Hepatocyte (in vitro differentiated cells): ENCODE measurements around the gene SLC27A4. TPM values are rescaled to one million over a fixed set of nuclear protein-coding genes. Genes with fewer than 3 reads are reported as not detected.

Experiments
- DNase-seq: peaks from one replicate; pipeline ENCODE4 v3.0.0-alpha.2; 2016; ENCODE audit warnings: low spot score
- H2AFZ ChIP-seq: fragments of 200-600 bp; sonication (generic); 2 replicates; pipeline ENCODE4 v1.6.0; 2016; ENCODE audit warnings: antibody characterized with exemption, mild to moderate bottlenecking
- H3K27ac ChIP-seq: fragments of 200-600 bp; sonication (generic); 2 replicates; pipeline ENCODE4 v1.5.1; 2016; ENCODE audit warnings: mild to moderate bottlenecking
- H3K27me3 ChIP-seq: fragments of 200-600 bp; sonication (generic); 2 replicates; pipeline ENCODE4 v1.6.1; 2016
- H3K36me3 ChIP-seq: fragments of 200-600 bp; sonication (generic); replicated peaks from 2 replicates; pipeline ENCODE4 v1.5.1; 2016; ENCODE audit warnings: low read depth; ENCODE audit not compliant: insufficient read depth
- H3K4me1 ChIP-seq: fragments of 200-600 bp; sonication (generic); 2 replicates; pipeline ENCODE4 v1.5.1; 2016; ENCODE audit warnings: mild to moderate bottlenecking, moderate library complexity; ENCODE audit not compliant: insufficient read depth
- H3K4me2 ChIP-seq: fragments of 200-600 bp; sonication (generic); 2 replicates; pipeline ENCODE4 v1.6.0; 2016
- H3K4me3 ChIP-seq: fragments of 200-600 bp; sonication (generic); 2 replicates; pipeline ENCODE4 v1.5.1; 2016; ENCODE audit warnings: mild to moderate bottlenecking
- H3K79me2 ChIP-seq: fragments of 200-600 bp; sonication (generic); 2 replicates; pipeline ENCODE4 v1.6.0; 2017; ENCODE audit warnings: mild to moderate bottlenecking
- H3K9me2 ChIP-seq: fragments of 200-600 bp; sonication (generic); replicated peaks from 2 replicates; pipeline ENCODE4 v1.6.0; 2017; ENCODE audit warnings: mild to moderate bottlenecking; ENCODE audit not compliant: insufficient read depth
- H3K9me3 ChIP-seq: fragments of 200-600 bp; sonication (generic); 2 replicates; pipeline ENCODE4 v1.5.1; 2016; ENCODE audit warnings: low read depth, mild to moderate bottlenecking
- H4K20me1 ChIP-seq: fragments of 200-600 bp; sonication (generic); 2 replicates; pipeline ENCODE4 v1.6.0; 2016; ENCODE audit warnings: mild to moderate bottlenecking; ENCODE audit not compliant: insufficient read depth, poor library complexity, severe bottlenecking
- CTCF ChIP-seq: fragments of 200-600 bp; sonication (generic); IDR thresholded peaks from 2 replicates; pipeline ENCODE4 v1.5.1; 2016; ENCODE audit warnings: antibody characterized with exemption, mild to moderate bottlenecking; ENCODE audit not compliant: poor library complexity
- EZH2 ChIP-seq: fragments of 200-600 bp; sonication (generic); IDR thresholded peaks from 2 replicates; pipeline ENCODE4 v1.6.1; 2016; ENCODE audit warnings: antibody characterized with exemption, mild to moderate bottlenecking, borderline replicate concordance
- EZH2phosphoT487 ChIP-seq: fragments of 200-600 bp; sonication (generic); IDR thresholded peaks from one replicate; pipeline ENCODE4 v1.6.1; 2018; ENCODE audit warnings: antibody characterized with exemption, mild to moderate bottlenecking, low read depth, moderate library complexity; ENCODE audit not compliant: unreplicated experiment, severe bottlenecking
- WGBS: methylation state at CpG from one replicate; pipeline ENCODE4 v1.1.6; 2016; ENCODE audit warnings: low lambda C conversion rate; ENCODE audit errors: missing lambda C conversion rate; 5-methylcytosine and 5-hydroxymethylcytosine counted together
- polyA plus RNA-seq: library from polyadenylated mRNA; unstranded; fragments of >200 nt; fragmentation: Nextera tagmentation; extraction: Ambion mirVana; gene quantifications from 2 replicates; pipeline ENCODE4 v1.2.1, GENCODE V29; 2016
- total RNA-seq: library from RNA; depleted of rRNA; stranded (reverse); fragments of >200 nt; gene quantifications from 2 replicates; pipeline ENCODE4 v1.2.3, GENCODE V29; 2014

The SLC27A4 gene
- total and polyA plus RNA-seq, 2 experiments from 2014 or later, result 21.9 to 23.4 TPM

DNA sequence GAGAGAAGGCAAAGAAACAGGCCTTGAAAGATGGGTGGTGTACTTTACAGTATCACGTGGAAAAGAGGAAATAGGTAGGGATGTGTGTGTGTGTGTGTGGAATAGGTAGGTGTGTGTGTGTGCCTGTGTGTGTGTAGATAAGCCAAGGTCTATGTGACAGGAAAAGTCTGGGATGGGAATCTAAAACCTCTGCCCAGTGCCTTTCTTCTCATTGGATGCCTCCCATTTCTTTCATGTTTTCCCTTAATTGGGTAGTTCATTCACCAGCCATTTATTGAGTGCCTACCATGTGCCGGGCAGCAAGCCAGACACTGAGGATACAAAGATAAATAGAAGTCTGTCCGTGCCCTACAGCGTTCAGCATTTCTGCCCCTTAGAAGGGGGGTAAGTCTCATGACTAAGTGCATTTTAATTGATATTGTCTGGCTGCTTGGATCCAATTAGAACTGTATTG, 31.9 kb downstream of the SLC27A4 start:
- H3K79me2 ChIP-seq, result peaks cover 68% of the 10 kb centered on the region
- peak overlapping the region; percentile 80 for H3K4me2 ChIP-seq
- no peak overlapping the region for H2AFZ ChIP-seq
- no peaks in the 10 kb centered on the region for H3K27me3 ChIP-seq
- no peaks in the 10 kb centered on the region for H3K9me2 ChIP-seq
- peaks cover 7% of the 10 kb centered on the region for H3K4me1 ChIP-seq
- WGBS, result 74% methylated on average over 4 of the region's 4 CpGs
- peak overlapping the region; percentile 89 for H3K27ac ChIP-seq
- H3K36me3 ChIP-seq, result no peaks in the 10 kb centered on the region
- peaks cover 6% of the 10 kb centered on the region for H4K20me1 ChIP-seq
- TF ChIP-seq EZH2, result no peak
- no peaks in the 10 kb centered on the region for H3K9me3 ChIP-seq
- H3K4me3 ChIP-seq, result peak overlapping the region; percentile 52
- no peak for DNase-seq

- Histone ChIP-seq H3K4me1 (peaks cover 7% of the 10 kb centered on the region), H4K20me1 (peaks cover 6% of the 10 kb centered on the region), H3K27ac (peak overlapping the region; percentile 89), H3K4me3 (no peak overlapping the region), H3K36me3 (no peaks in the 10 kb centered on the region), H3K4me2 (peak overlapping the region; percentile 80), H2AFZ (no peak overlapping the region), H3K9me2 (no peaks in the 10 kb centered on the region), H3K79me2 (peaks cover 71% of the 10 kb centered on the region), H3K27me3 (no peaks in the 10 kb centered on the region), H3K9me3 (no peaks in the 10 kb centered on the region)
- DNase-seq, result no peak
- TF ChIP-seq CTCF (no peak), EZH2 (no peak), EZH2phosphoT487 (no peak)
- 83% methylated on average over 1 of the region's 1 CpG for WGBS
Observed at GRCh38 chr9:128372784-128373183, 32.5 kb downstream of the SLC27A4 start.

GRCh38 chr9:128374221-128374675, 33.9 kb downstream of the SLC27A4 start:
- TF ChIP-seq EZH2, result no peak
- TF ChIP-seq EZH2phosphoT487, result no peak
- no peak for TF ChIP-seq CTCF
- H3K36me3 ChIP-seq, result no peaks in the 10 kb centered on the region
- no peaks in the 10 kb centered on the region for H3K9me2 ChIP-seq
- H3K9me3 ChIP-seq, result no peaks in the 10 kb centered on the region
- 96% methylated on average over 9 of the region's 9 CpGs for WGBS
- H3K27me3 ChIP-seq, result no peaks in the 10 kb centered on the region
- H3K4me2 ChIP-seq, result no peak overlapping the region
- peaks cover 69% of the 10 kb centered on the region for H3K79me2 ChIP-seq
- no peak for DNase-seq
- no peak overlapping the region for H2AFZ ChIP-seq
- H4K20me1 ChIP-seq, result peaks cover 6% of the 10 kb centered on the region
- H3K27ac ChIP-seq, result no peak overlapping the region
- no peak overlapping the region for H3K4me3 ChIP-seq
- peaks cover 7% of the 10 kb centered on the region for H3K4me1 ChIP-seq

DNA sequence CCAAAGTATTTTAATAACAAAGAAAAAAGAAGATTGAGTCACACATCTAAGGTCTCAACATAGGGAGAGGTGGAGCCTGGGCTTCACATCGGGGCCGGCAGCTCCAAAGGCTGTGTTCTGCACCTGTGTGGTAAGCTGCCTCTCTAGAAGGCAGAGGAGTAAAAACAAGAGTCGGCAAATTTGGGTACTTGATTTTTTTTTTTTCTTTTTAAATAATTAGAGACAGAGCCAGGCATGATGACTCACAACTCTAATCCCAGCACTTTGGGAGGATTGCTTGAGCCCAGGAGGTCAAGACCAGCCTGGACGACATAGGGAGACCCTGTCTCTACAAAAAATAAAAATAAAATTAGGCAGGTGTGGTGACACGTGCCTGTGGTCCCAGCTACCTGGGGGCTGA, 35.5 kb downstream of the SLC27A4 start:
- Histone ChIP-seq H3K36me3 (no peaks in the 10 kb centered on the region), H3K79me2 (peaks cover 61% of the 10 kb centered on the region), H3K27ac (no peak overlapping the region), H2AFZ (no peak overlapping the region), H3K4me2 (no peak overlapping the region), H3K27me3 (no peaks in the 10 kb centered on the region), H3K9me2 (no peaks in the 10 kb centered on the region), H3K4me1 (no peaks in the 10 kb centered on the region), H4K20me1 (peaks cover 6% of the 10 kb centered on the region), H3K9me3 (no peaks in the 10 kb centered on the region), H3K4me3 (no peak overlapping the region)
- DNase-seq, result no peak
- WGBS, result 79% methylated on average over 5 of the region's 5 CpGs
- no peak for TF ChIP-seq EZH2phosphoT487
- TF ChIP-seq EZH2, result no peak
- TF ChIP-seq CTCF, result no peak
